Spleen (tissue), 11 donors: Measurements from ENCODE around the gene AKAP10. TPM values are rescaled to one million over a fixed set of nuclear protein-coding genes. Genes with fewer than 3 reads are reported as not detected.
A peak's percentile ranks its signal among the peaks of the same experiment; 100 is the strongest.
"Not testable (repeated sequence)": the region's sequence is repeated elsewhere in the genome, so short reads cannot be mapped to it uniquely, and the experiment has no call there.

Experiments
- DNase-seq: peaks from one replicate; pipeline ENCODE4 v3.0.0-alpha.2; 2020
- H3K27ac ChIP-seq, 8 donors: fragments of 200-600 bp; sonication (generic) in 7 of 8; 1 replicate in 4 of 8; 2 replicates in 4 of 8; pipeline versions ENCODE4 v1.5.0 to v1.8.0; 2016 to 2021; ENCODE audit warnings: inconsistent platforms in 4 of 8, mild to moderate bottlenecking in 4 of 8, moderate library complexity in 1 of 8
- H3K27me3 ChIP-seq, 7 donors: fragments of 200-600 bp; sonication (generic) in 6 of 7; replicated peaks in 1 of 7; 1 replicate in 4 of 7; 2 replicates in 3 of 7; pipeline versions ENCODE4 v1.5.0 to v1.8.0; 2016 to 2021; ENCODE audit warnings: inconsistent platforms in 3 of 7, mild to moderate bottlenecking in 1 of 7
- H3K36me3 ChIP-seq, 6 donors: fragments of 200-600 bp; sonication (generic) in 5 of 6; 1 replicate in 4 of 6; 2 replicates in 2 of 6; pipeline versions ENCODE4 v1.5.0 to v1.8.0; 2016 to 2021; ENCODE audit warnings: inconsistent platforms in 2 of 6
- H3K4me1 ChIP-seq, 6 donors: fragments of 200-600 bp; sonication (generic) in 5 of 6; 1 replicate in 3 of 6; 2 replicates in 3 of 6; pipeline versions ENCODE4 v1.5.0 to v1.8.0; 2016 to 2021; ENCODE audit warnings: inconsistent platforms in 3 of 6
- H3K4me3 ChIP-seq, 8 donors: fragments of 200-600 bp; sonication (generic) in 7 of 8; 1 replicate in 4 of 8; 2 replicates in 4 of 8; pipeline versions ENCODE4 v1.5.0 to v1.8.0; 2016 to 2021; ENCODE audit warnings: inconsistent platforms in 4 of 8, mild to moderate bottlenecking in 4 of 8, moderate library complexity in 2 of 8
- H3K9me3 ChIP-seq, 8 donors: fragments of 200-600 bp; sonication (generic) in 7 of 8; 1 replicate in 4 of 8; 2 replicates in 4 of 8; pipeline versions ENCODE4 v1.5.0 to v1.8.0; 2016 to 2021; ENCODE audit warnings: inconsistent platforms in 4 of 8
- POLR2A ChIP-seq, 3 donors: fragments of 450-650 bp; IDR thresholded peaks; one replicate each; pipeline ENCODE4 v1.5.1; 2017; ENCODE audit warnings: antibody characterized with exemption in 3 of 3, mild to moderate bottlenecking in 1 of 3
- POLR2AphosphoS5 ChIP-seq, 3 donors: sonication (generic); formaldehyde crosslinking; IDR thresholded peaks; one replicate each; pipeline ENCODE4 v1.5.1; 2017; ENCODE audit warnings: antibody characterized with exemption in 3 of 3
- WGBS, 5 donors: extraction: QIAGEN DNeasy Blood & Tissue Kit in 3 of 5; methylation state at CpG; one replicate each; pipeline versions ENCODE4 v1.1.5 to v1.1.7; 2013 to 2018; 5-methylcytosine and 5-hydroxymethylcytosine counted together
- intact Hi-C: fragments of 100-400 bp; cut with DNase I; formaldehyde crosslinking; loops from one replicate; pipeline ENCODE4 v1.15.0; 2023; ENCODE audit warnings: low total_unique reads
- polyA plus RNA-seq, 3 donors: library from polyadenylated mRNA; stranded (reverse); fragments of 200-250 nt; gene quantifications; one replicate each; pipeline ENCODE4 v1.2.1, GENCODE V29; 2013
- total RNA-seq, 7 donors: library from RNA; depleted of rRNA in 3 of 7; stranded (reverse); fragments of >200 nt in 3 of 7; fragmentation: NEBNext Ultra II Directional in 4 of 7; extraction: Animal tissue kit (Norgen Biotek cat#: 25700) in 4 of 7; gene quantifications; one replicate each; pipeline versions ENCODE4 v1.1.0 to v1.2.1, GENCODE V29; 2016 to 2021
- TF ChIP-seq, protein P1 (sequence below), 11 experiments: fragments of 200-600 bp in 7 of 11; fragments of 450-650 bp in 4 of 11; sonication (generic) in 4 of 11; IDR thresholded peaks in 8 of 11; conservative IDR thresholded peaks in 3 of 11; 1 replicate in 7 of 11; 2 replicates in 4 of 11; pipeline versions ENCODE4 v1.4.0 to v1.8.0; 2016 to 2021; ENCODE audit warnings: antibody characterized with exemption in 11 of 11, inconsistent platforms in 4 of 11, mild to moderate bottlenecking in 1 of 11
- donor health status: healthy with polysubstance abuse.
- donor health status: DM: no; HTN: no; CAD: no; lungs with moderate emphysema.
- donor health status: DM: no; HTN: no; CAD: no.
- donor health status: Bipolar disorder and iron deficiency.
- donor health status: healthy.
- donor health status: DM: no; HTN: no; CAD: no.
- donor health status: DM: yes; HTN: yes; CAD: no.

The AKAP10 gene
- total and polyA plus RNA-seq, 10 donors: 6.9 to 69.8 (median 53.6) TPM

DNA sequence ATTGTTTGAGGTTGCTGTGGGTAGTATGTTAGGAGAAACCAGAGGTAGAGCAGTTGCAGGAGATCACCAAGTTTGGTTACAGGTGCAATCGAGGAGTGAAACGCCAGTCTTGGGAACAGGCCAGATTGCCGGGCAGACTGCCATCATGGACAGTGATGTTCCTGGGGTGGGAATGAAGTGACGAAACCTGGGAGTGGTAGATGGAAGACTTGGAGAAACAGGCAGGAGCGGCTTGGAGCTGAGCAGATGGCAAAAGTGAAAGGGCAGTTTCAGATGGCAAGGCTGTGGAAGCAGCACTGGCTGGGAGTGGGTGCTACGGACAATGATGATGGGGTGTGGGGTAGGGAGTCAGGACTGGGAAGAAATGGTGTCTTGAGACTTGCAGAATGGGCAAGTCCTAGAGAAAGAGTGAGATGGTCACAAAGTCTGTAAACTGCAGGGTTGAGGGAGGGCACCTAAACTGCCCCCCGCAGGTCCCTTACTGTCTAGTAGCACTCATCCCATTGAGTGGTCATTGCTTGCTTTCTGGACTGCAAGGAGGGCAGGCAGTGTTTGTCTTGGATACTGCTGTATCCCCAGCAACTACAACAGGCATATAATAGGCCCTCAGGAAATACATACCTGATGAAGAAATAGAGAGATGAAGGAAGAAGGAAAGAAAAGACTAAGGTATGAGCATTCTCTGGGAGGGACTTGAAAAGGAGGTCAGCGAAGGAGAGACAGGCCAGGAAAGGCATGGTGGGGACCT is 80.4 kb downstream of the AKAP10 start:
- no peaks in the 10 kb centered on the region for H3K27me3 ChIP-seq
- 86 to 94% (median 90%) methylated on average over 8 of the region's 8 CpGs for WGBS, 5 donors
- intact Hi-C loops: no loop called here
- no peaks in the 10 kb centered on the region for H3K9me3 ChIP-seq
- H3K4me1 ChIP-seq: no peaks in the 10 kb centered on the region
- no peak overlapping the region for H3K4me3 ChIP-seq
- TF ChIP-seq POLR2A (IDR thresholded peaks at IDR 0.05): no peak
- TF ChIP-seq, protein P1, sequence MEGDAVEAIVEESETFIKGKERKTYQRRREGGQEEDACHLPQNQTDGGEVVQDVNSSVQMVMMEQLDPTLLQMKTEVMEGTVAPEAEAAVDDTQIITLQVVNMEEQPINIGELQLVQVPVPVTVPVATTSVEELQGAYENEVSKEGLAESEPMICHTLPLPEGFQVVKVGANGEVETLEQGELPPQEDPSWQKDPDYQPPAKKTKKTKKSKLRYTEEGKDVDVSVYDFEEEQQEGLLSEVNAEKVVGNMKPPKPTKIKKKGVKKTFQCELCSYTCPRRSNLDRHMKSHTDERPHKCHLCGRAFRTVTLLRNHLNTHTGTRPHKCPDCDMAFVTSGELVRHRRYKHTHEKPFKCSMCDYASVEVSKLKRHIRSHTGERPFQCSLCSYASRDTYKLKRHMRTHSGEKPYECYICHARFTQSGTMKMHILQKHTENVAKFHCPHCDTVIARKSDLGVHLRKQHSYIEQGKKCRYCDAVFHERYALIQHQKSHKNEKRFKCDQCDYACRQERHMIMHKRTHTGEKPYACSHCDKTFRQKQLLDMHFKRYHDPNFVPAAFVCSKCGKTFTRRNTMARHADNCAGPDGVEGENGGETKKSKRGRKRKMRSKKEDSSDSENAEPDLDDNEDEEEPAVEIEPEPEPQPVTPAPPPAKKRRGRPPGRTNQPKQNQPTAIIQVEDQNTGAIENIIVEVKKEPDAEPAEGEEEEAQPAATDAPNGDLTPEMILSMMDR (IDR thresholded peaks at IDR 0.05 in 8 of 11, conservative IDR thresholded peaks at IDR 0.05 in 3 of 11): no peak
- peak in 1 of 3 donors; percentile 5 for TF ChIP-seq POLR2AphosphoS5 (IDR thresholded peaks at IDR 0.05)
- peaks cover 0 to 34% (median 19%) of the 10 kb centered on the region in 6 donors for H3K36me3 ChIP-seq
- H3K27ac ChIP-seq: no peak overlapping the region
- DNase-seq: peak; percentile 39

DNA sequence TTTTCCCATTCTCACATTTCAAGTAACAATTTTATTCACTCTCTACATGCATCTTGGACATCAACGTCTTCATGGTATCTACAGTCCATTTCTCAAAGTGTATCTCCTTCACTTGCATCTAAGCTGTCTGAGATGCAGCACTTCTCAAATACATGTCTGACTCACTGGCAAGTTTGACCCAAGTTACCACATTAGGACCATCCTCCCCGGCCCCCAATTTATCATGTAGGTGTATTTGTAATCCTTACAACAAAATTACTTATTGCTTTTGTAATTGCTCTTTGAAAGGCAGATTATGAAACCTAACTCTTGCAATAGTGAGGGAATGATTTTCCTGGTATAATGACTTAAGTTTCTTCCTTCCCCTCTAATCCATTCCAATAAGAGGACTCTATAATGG is 80.9 kb downstream of the AKAP10 start:
- TF ChIP-seq POLR2AphosphoS5 (IDR thresholded peaks at IDR 0.05) (no peak), POLR2A (IDR thresholded peaks at IDR 0.05) (no peak)
- TF ChIP-seq, protein P1 (IDR thresholded peaks at IDR 0.05 in 8 of 11, conservative IDR thresholded peaks at IDR 0.05 in 3 of 11): no peak
- no peak overlapping the region for H3K27ac ChIP-seq
- peaks cover 0 to 28% (median 17%) of the 10 kb centered on the region in 6 donors for H3K36me3 ChIP-seq
- no peaks in the 10 kb centered on the region for H3K27me3 ChIP-seq
- WGBS, 5 donors: 73 to 86% (median 79%) methylated on average over 2 of the region's 2 CpGs
- no peaks in the 10 kb centered on the region for H3K4me1 ChIP-seq
- H3K9me3 ChIP-seq: no peaks in the 10 kb centered on the region
- no peak overlapping the region for H3K4me3 ChIP-seq
- no peak for DNase-seq
- intact Hi-C loops: no loop called here

DNA sequence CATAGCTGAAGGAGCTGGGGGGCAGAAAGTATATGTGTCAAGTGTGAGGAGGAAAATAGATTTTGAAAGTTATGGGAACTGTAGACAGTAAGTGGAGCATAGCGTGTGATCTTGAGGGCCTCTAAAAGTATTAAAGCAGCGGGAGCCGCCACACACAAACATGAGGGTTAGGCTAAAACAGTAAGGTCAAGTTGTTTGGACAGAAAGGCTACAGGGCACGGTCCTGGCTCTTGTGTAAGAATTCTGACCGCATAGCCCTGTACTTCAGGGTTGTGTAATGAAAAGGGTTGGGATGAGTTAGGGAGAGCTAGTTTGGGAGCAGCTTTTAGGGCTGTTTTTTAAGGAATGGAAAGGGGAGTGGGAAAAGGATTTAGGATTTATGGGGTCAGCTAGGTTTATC is 87.1 kb downstream of the AKAP10 start:
- H3K4me3 ChIP-seq, H3K36me3 ChIP-seq, intact Hi-C loops, H3K9me3 ChIP-seq, H3K27me3 ChIP-seq, H3K27ac ChIP-seq, H3K4me1 ChIP-seq: not testable (repeated sequence)
- WGBS, 5 donors: 72 to 87% (median 79%) methylated on average over 5 of the region's 5 CpGs
- peak; percentile 27 for DNase-seq

GRCh38 chr17:19890001-19890400 is 87.6 kb downstream of the AKAP10 start:
- H3K4me1 ChIP-seq, H3K27ac ChIP-seq, H3K36me3 ChIP-seq, H3K4me3 ChIP-seq, intact Hi-C loops, H3K27me3 ChIP-seq, H3K9me3 ChIP-seq, DNase-seq: not testable (repeated sequence)
- 93 to 99% (median 97%) methylated on average over 5 of the region's 5 CpGs for WGBS, 5 donors

DNA sequence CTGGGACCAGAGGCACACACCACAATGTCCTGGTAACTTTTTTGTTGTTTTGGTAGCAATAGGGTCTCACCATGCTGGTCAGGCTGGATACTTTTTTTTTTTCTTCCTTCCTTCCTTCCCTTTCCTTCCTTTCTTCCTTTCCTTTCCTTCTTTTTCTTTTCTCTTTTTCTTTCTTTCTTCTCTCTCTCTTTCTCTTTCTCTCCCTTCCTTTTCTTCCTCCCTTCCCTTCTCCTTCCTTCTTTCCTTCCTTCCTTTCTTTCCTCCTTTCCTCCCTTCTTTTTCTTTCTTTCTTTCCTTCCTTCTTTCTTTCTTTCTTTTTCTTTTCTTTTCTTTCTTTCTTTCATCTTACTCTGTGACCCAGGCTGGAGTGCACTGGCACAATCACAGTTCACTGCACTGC is 91.5 kb downstream of the AKAP10 start:
- TF ChIP-seq, protein P1 (IDR thresholded peaks at IDR 0.05 in 8 of 11, conservative IDR thresholded peaks at IDR 0.05 in 3 of 11): no peak
- Histone ChIP-seq H3K27me3 (no peaks in the 10 kb centered on the region), H3K27ac (no peak overlapping the region), H3K4me3 (no peak overlapping the region), H3K36me3 (no peaks in the 10 kb centered on the region), H3K9me3 (no peaks in the 10 kb centered on the region), H3K4me1 (no peaks in the 10 kb centered on the region)
- intact Hi-C loops: no loop called here
- no peak for DNase-seq
